Activated naive CD8-positive, alpha-beta T cell treated with anti-CD3 and anti-CD28 coated beads, Interleukin-2, amount 10 ng/mL, durations not matched to agents 7 days and 5 days (primary cell): ENCODE results near the gene ADAP1. TPM values are rescaled to one million over a fixed set of nuclear protein-coding genes. Genes with fewer than 3 reads are reported as not detected.
"Not testable (repeated sequence)": the region's sequence is repeated elsewhere in the genome, so short reads cannot be mapped to it uniquely, and the experiment has no call there.

Experiments used
- ATAC-seq: fragments of 150-1000 bp; cut with Tn5 transposase; one replicate; pipeline ENCODE4 v1.10.0; 2021; ENCODE audit warnings: low read depth, moderate library complexity
- POLR2A ChIA-PET: fragments of 350-600 bp; sonication (Branson Sonifier 250); formaldehyde crosslinking; loops from one replicate; lab custom pipeline; 2021; ENCODE audit warnings: antibody characterized with exemption; lab: Charles Lee
- DNase-seq: peaks from one replicate; pipeline ENCODE4 v3.0.0; 2021
- H3K27ac Mint-ChIP-seq: one replicate; pipeline ENCODE4 v1.8.0; 2022; ENCODE audit warnings: mild to moderate bottlenecking, mixed read lengths
- H3K27me3 Mint-ChIP-seq: one replicate; pipeline ENCODE4 v1.8.0; 2022; ENCODE audit warnings: mild to moderate bottlenecking, moderate library complexity, mixed read lengths
- H3K36me3 Mint-ChIP-seq: one replicate; pipeline ENCODE4 v1.8.0; 2021; ENCODE audit warnings: mild to moderate bottlenecking, mixed read lengths
- H3K4me1 Mint-ChIP-seq: one replicate; pipeline ENCODE4 v1.8.0; 2021; ENCODE audit warnings: mixed read lengths
- H3K4me3 Mint-ChIP-seq: one replicate; pipeline ENCODE4 v1.8.0; 2022; ENCODE audit warnings: mild to moderate bottlenecking, moderate library complexity, mixed read lengths
- H3K9me3 Mint-ChIP-seq: one replicate; pipeline ENCODE4 v1.8.0; 2021; ENCODE audit warnings: mixed read lengths
- total RNA-seq, 2 experiments: library from RNA; stranded (reverse); gene quantifications; one replicate each; pipeline ENCODE4 v1.2.3, GENCODE V29; 2021

ADAP1 gene
- total RNA-seq, 2 experiments from 2014 or later, result 25.0 to 29.8 TPM

GRCh38 chr7:964401-965231, 10.1 kb upstream of the ADAP1 start:
- no peak overlapping the region for H3K4me3 Mint-ChIP-seq
- H3K9me3 Mint-ChIP-seq, result no peaks in the 10 kb centered on the region
- POLR2A ChIA-PET, result interaction anchor here (1.0 to 1.4 kb wide), 3 partner anchors 9 to 41 kb away, joined by 3 to 8 read pairs (median 5); partner anchors contain the start of gene COX19
- DNase-seq, result no peak
- ATAC-seq, result peak; percentile 18
- no peaks in the 10 kb centered on the region for H3K27me3 Mint-ChIP-seq
- H3K4me1 Mint-ChIP-seq, result peaks cover 17% of the 10 kb centered on the region
- H3K36me3 Mint-ChIP-seq, result peaks cover 10% of the 10 kb centered on the region
- H3K27ac Mint-ChIP-seq, result peak overlapping the region; percentile 30

- peaks cover 17% of the 10 kb centered on the region for H3K4me1 Mint-ChIP-seq
- no peaks in the 10 kb centered on the region for H3K9me3 Mint-ChIP-seq
- DNase-seq (no peak), ATAC-seq (peak; percentile 44)
- H3K4me3 Mint-ChIP-seq, result peak overlapping the region; percentile 7
- POLR2A ChIA-PET, result no interaction called here
- H3K27me3 Mint-ChIP-seq, result no peaks in the 10 kb centered on the region
- H3K36me3 Mint-ChIP-seq, result peaks cover 10% of the 10 kb centered on the region
- peak overlapping the region; percentile 78 for H3K27ac Mint-ChIP-seq
Measured at GRCh38 chr7:963236-964078, 9.0 kb upstream of the ADAP1 start.

GRCh38 chr7:962401-963081, 8.1 kb upstream of the ADAP1 start:
- H3K9me3 Mint-ChIP-seq, result no peaks in the 10 kb centered on the region
- no peak overlapping the region for H3K4me3 Mint-ChIP-seq
- no peaks in the 10 kb centered on the region for H3K27me3 Mint-ChIP-seq
- DNase-seq, result no peak
- ATAC-seq, result no peak
- no peak overlapping the region for H3K27ac Mint-ChIP-seq
- peaks cover 6% of the 10 kb centered on the region for H3K36me3 Mint-ChIP-seq
- POLR2A ChIA-PET, result no interaction called here
- peaks cover 17% of the 10 kb centered on the region for H3K4me1 Mint-ChIP-seq

GRCh38 chr7:961546-962400, 7.3 kb upstream of the ADAP1 start:
- Mint-ChIP-seq H3K4me1 (peaks cover 17% of the 10 kb centered on the region), H3K27ac (no peak overlapping the region), H3K9me3 (no peaks in the 10 kb centered on the region), H3K4me3 (no peak overlapping the region), H3K36me3 (peaks cover 5% of the 10 kb centered on the region), H3K27me3 (no peaks in the 10 kb centered on the region)
- ATAC-seq (no peak), DNase-seq (no peak)
- POLR2A ChIA-PET, result no interaction called here

- H3K9me3 Mint-ChIP-seq, DNase-seq, H3K36me3 Mint-ChIP-seq, H3K27me3 Mint-ChIP-seq, ATAC-seq, H3K4me3 Mint-ChIP-seq, H3K27ac Mint-ChIP-seq, POLR2A ChIA-PET: not testable (repeated sequence)
- H3K4me1 Mint-ChIP-seq, result peaks cover 12% of the 10 kb centered on the region
Measured at GRCh38 chr7:960972-961371, 6.5 kb upstream of the ADAP1 start.

- POLR2A ChIA-PET, result no interaction called here
- H3K27ac Mint-ChIP-seq, result no peak overlapping the region
- no peaks in the 10 kb centered on the region for H3K9me3 Mint-ChIP-seq
- no peak overlapping the region for H3K4me3 Mint-ChIP-seq
- DNase-seq (no peak), ATAC-seq (no peak)
- peaks cover 1% of the 10 kb centered on the region for H3K36me3 Mint-ChIP-seq
- peaks cover 12% of the 10 kb centered on the region for H3K4me1 Mint-ChIP-seq
- H3K27me3 Mint-ChIP-seq, result no peaks in the 10 kb centered on the region
Measured at GRCh38 chr7:960269-960871, 5.9 kb upstream of the ADAP1 start.

- H3K9me3 Mint-ChIP-seq, H3K4me3 Mint-ChIP-seq, H3K36me3 Mint-ChIP-seq, H3K27me3 Mint-ChIP-seq, H3K27ac Mint-ChIP-seq, DNase-seq, POLR2A ChIA-PET, ATAC-seq: not testable (repeated sequence)
- peaks cover 11% of the 10 kb centered on the region for H3K4me1 Mint-ChIP-seq
Measured at GRCh38 chr7:959740-960139, 5.3 kb upstream of the ADAP1 start.

- ATAC-seq, result no peak
- Mint-ChIP-seq H3K9me3 (no peaks in the 10 kb centered on the region), H3K36me3 (peaks cover 1% of the 10 kb centered on the region), H3K27me3 (no peaks in the 10 kb centered on the region), H3K4me1 (peaks cover 10% of the 10 kb centered on the region), H3K4me3 (no peak overlapping the region), H3K27ac (no peak overlapping the region)
- POLR2A ChIA-PET, result interaction anchor here (1.8 kb wide), 1 partner anchor 36 kb away, joined by 5 read pairs; no protein-coding TSS in a partner anchor
- DNase-seq, result no peak
Measured at GRCh38 chr7:959271-959670, 4.8 kb upstream of the ADAP1 start.

GRCh38 chr7:958221-959200, 4.0 kb upstream of the ADAP1 start:
- Mint-ChIP-seq H3K27ac (no peak overlapping the region), H3K4me3 (no peak overlapping the region), H3K27me3 (no peaks in the 10 kb centered on the region), H3K36me3 (peaks cover 1% of the 10 kb centered on the region), H3K4me1 (peaks cover 7% of the 10 kb centered on the region), H3K9me3 (no peaks in the 10 kb centered on the region)
- POLR2A ChIA-PET, result interaction anchor here (1.8 kb wide), 1 partner anchor 35 kb away, joined by 5 read pairs; no protein-coding TSS in a partner anchor
- ATAC-seq (no peak), DNase-seq (no peak)

- peaks cover 1% of the 10 kb centered on the region for H3K36me3 Mint-ChIP-seq
- DNase-seq (no peak), ATAC-seq (no peak)
- H3K9me3 Mint-ChIP-seq, result no peaks in the 10 kb centered on the region
- POLR2A ChIA-PET, result interaction anchor here (1.8 kb wide), 1 partner anchor 34 kb away, joined by 5 read pairs; no protein-coding TSS in a partner anchor
- H3K4me1 Mint-ChIP-seq, result peaks cover 4% of the 10 kb centered on the region
- no peaks in the 10 kb centered on the region for H3K27me3 Mint-ChIP-seq
- H3K27ac Mint-ChIP-seq, result no peak overlapping the region
- no peak overlapping the region for H3K4me3 Mint-ChIP-seq
Measured at GRCh38 chr7:957418-958220, 3.1 kb upstream of the ADAP1 start.

GRCh38 chr7:956031-956430, 1.6 kb upstream of the ADAP1 start:
- ATAC-seq (no peak), DNase-seq (no peak)
- Mint-ChIP-seq H3K4me3 (peak overlapping the region; percentile 40), H3K9me3 (no peaks in the 10 kb centered on the region), H3K36me3 (no peaks in the 10 kb centered on the region), H3K27ac (no peak overlapping the region), H3K4me1 (peaks cover 6% of the 10 kb centered on the region), H3K27me3 (no peaks in the 10 kb centered on the region)
- POLR2A ChIA-PET, result interaction anchor here (0.6 to 1.6 kb wide), 2 partner anchors 19 to 48 kb away, joined by 3 to 5 read pairs; partner anchors contain the start of gene COX19
